Choroid plexus epithelial cell (primary cell): ENCODE measurements around the gene DAPK1.

Experiments used
- DNase-seq: peaks from one replicate; pipeline ENCODE4 v3.0.0-alpha.2; 2010; ENCODE audit warnings: low read depth
- H3K4me3 ChIP-seq: 2 replicates; pipeline ENCODE4 v1.5.1; 2011; ENCODE audit warnings: low read depth, mild to moderate bottlenecking, control low read depth, low read length, moderate library complexity
- CTCF ChIP-seq: conservative IDR thresholded peaks from 2 replicates; pipeline ENCODE4 v1.5.1; 2011; ENCODE audit warnings: low read depth, mild to moderate bottlenecking, control low read depth, inconsistent platforms, low read length, moderate library complexity

DAPK1 gene

GRCh38 chr9:87643778-87644570 lies 146.3 kb downstream of the DAPK1 start:
- DNase-seq = no peak
- no peak for TF ChIP-seq CTCF
- H3K4me3 ChIP-seq = no peak overlapping the region

- no peak overlapping the region for H3K4me3 ChIP-seq
- TF ChIP-seq CTCF = no peak
- no peak for DNase-seq
These were observed 147.0 kb downstream of the DAPK1 start for GRCh38 chr9:87644659-87645058.

GRCh38 chr9:87646546-87646945 lies 148.9 kb downstream of the DAPK1 start:
- no peak for TF ChIP-seq CTCF
- no peak overlapping the region for H3K4me3 ChIP-seq
- no peak for DNase-seq

DNA sequence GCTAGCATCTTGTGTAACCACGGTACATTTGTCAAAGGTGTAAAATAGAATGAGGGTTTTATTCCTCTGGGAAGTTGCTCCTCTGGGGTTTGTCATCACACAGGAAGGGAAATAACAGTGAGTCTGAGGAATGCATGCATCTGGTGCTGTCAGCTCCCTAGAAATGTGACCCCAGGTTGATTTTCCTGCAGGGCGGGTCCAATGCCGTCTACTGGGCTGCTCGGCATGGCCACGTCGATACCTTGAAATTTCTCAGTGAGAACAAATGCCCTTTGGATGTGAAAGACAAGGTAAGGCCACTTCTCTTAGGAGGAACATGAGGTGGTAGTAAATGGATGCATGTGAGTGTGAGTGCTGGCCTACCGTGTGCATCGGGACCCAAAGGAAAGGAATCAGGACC lies 149.4 kb downstream of the DAPK1 start:
- no peak for TF ChIP-seq CTCF
- no peak for DNase-seq
- H3K4me3 ChIP-seq = no peak overlapping the region

GRCh38 chr9:87648606-87649005 lies 150.9 kb downstream of the DAPK1 start:
- no peak for DNase-seq
- TF ChIP-seq CTCF = no peak
- H3K4me3 ChIP-seq = no peak overlapping the region

GRCh38 chr9:87650611-87651295 lies 153.1 kb downstream of the DAPK1 start:
- DNase-seq = no peak
- H3K4me3 ChIP-seq = no peak overlapping the region
- TF ChIP-seq CTCF = no peak

GRCh38 chr9:87651431-87651830 lies 153.8 kb downstream of the DAPK1 start:
- no peak for TF ChIP-seq CTCF
- no peak for DNase-seq

More at GRCh38 chr9:87651431-87651830, 153.8 kb downstream of the DAPK1 start:
- H3K4me3 ChIP-seq = no peak overlapping the region
